HepG2 (cell line): ENCODE results near the gene CIAO3. TPM values are rescaled to one million over a fixed set of nuclear protein-coding genes. Genes with fewer than 3 reads are reported as not detected.

Source experiments
- BRD4 ChIP-seq: sonication (generic); formaldehyde crosslinking; IDR thresholded peaks from 2 replicates; pipeline ENCODE4 v1.4.0; 2020; ENCODE audit warnings: missing genetic modification reagents
- CEBPB ChIP-seq: IDR thresholded peaks from 2 replicates; pipeline ENCODE4 v1.6.1; 2011; ENCODE audit warnings: low read depth, low read length, improper control_type of control experiment, borderline replicate concordance
- JUNB ChIP-seq: sonication (generic); formaldehyde crosslinking; IDR thresholded peaks from 2 replicates; pipeline ENCODE4 v1.8.0; 2022; ENCODE audit warnings: missing genetic modification reagents, mild to moderate bottlenecking, borderline replicate concordance
- KAT8 ChIP-seq: IDR thresholded peaks from 2 replicates; pipeline ENCODE4 v1.6.1; 2016; ENCODE audit warnings: missing genetic modification reagents, missing compliant biosample characterization
- MXI1 ChIP-seq: IDR thresholded peaks from 3 replicates; pipeline ENCODE4 v1.6.1; 2012; ENCODE audit warnings: low read depth, low read length, inconsistent platforms, borderline replicate concordance
- RFX1 ChIP-seq: fragments of 450-650 bp; IDR thresholded peaks from 2 replicates; pipeline ENCODE4 v1.6.1; 2017
- SP1 ChIP-seq, 2 experiments: fragments of 450-650 bp in 1 of 2; sonication (generic) in 1 of 2; formaldehyde crosslinking in 1 of 2; IDR thresholded peaks; 2 replicates each; pipeline versions ENCODE4 v1.4.0 to v1.6.1; 2016 to 2020; ENCODE audit warnings: missing genetic modification reagents in 1 of 2
- SYNCRIP ChIP-seq: fragments of 200-400 bp; formaldehyde crosslinking; IDR thresholded peaks from 2 replicates; pipeline ENCODE4 v1.6.1; 2018; ENCODE audit warnings: mild to moderate bottlenecking, low read depth, low read length; ENCODE audit not compliant: insufficient read depth
- TMF1 ChIP-seq: sonication (generic); formaldehyde crosslinking; IDR thresholded peaks from 2 replicates; pipeline ENCODE4 v1.8.1; 2022; ENCODE audit warnings: low read depth, missing genetic modification reagents
- ZBED4 ChIP-seq: sonication (generic); formaldehyde crosslinking; IDR thresholded peaks from 2 replicates; pipeline ENCODE4 v1.4.0; 2020; ENCODE audit warnings: missing genetic modification reagents, borderline replicate concordance
- ZNF609 ChIP-seq: sonication (generic); formaldehyde crosslinking; IDR thresholded peaks from 2 replicates; pipeline ENCODE4 v1.4.0; 2020; ENCODE audit warnings: mild to moderate bottlenecking, missing genetic modification reagents, borderline replicate concordance
- ZNF646 ChIP-seq: sonication (generic); formaldehyde crosslinking; IDR thresholded peaks from 2 replicates; pipeline ENCODE4 v1.9.0; 2021; ENCODE audit warnings: mild to moderate bottlenecking, missing genetic modification reagents
- ZSCAN29 ChIP-seq: sonication (generic); formaldehyde crosslinking; conservative IDR thresholded peaks from 2 replicates; pipeline ENCODE4 v1.4.0; 2020; ENCODE audit warnings: mild to moderate bottlenecking, missing genetic modification reagents
- polyA plus RNA-seq, 8 experiments: library from polyadenylated mRNA; depleted of rRNA in 3 of 8; stranded (reverse) in 7 of 8; unstranded in 1 of 8; fragments of >200 nt; fragmentation: Illumina TruSeq in 4 of 8; extraction: Trizol in 4 of 8; gene quantifications; 2 replicates each; pipeline versions ENCODE4 v1.2.1 to v1.2.3, GENCODE V29; 2011 to 2016; ENCODE audit warnings: low read depth in 4 of 8, missing spikeins in 1 of 8, mixed read lengths in 1 of 8; ENCODE audit not compliant: insufficient read depth in 1 of 8
- total RNA-seq, 5 experiments: library from RNA; depleted of rRNA; stranded (reverse); fragments of >200 nt; fragmentation: Illumina TruSeq; extraction: Trizol; gene quantifications; 2 replicates each; pipeline ENCODE4 v1.2.3, GENCODE V29; 2016; ENCODE audit warnings: low read depth in 1 of 5

Gene CIAO3
- total and polyA plus RNA-seq, 2 of the 13 experiments (the other 11 are each of a cell fraction or from before 2014, with no cell fraction given) = 21.7 to 25.0 TPM

- TF ChIP-seq ZNF609 = no peak
- peak; percentile 95 for TF ChIP-seq RFX1
- no peak for TF ChIP-seq BRD4 (CRISPR knock-in tag)
- TF ChIP-seq JUNB (CRISPR knock-in tag) = no peak
- no peak for TF ChIP-seq ZSCAN29
- TF ChIP-seq MXI1 = peak; percentile 99
- no peak for TF ChIP-seq KAT8
- no peak for TF ChIP-seq ZNF646 (CRISPR knock-in tag)
- no peak for TF ChIP-seq SYNCRIP
- no peak for TF ChIP-seq ZBED4
- no peak for TF ChIP-seq SP1 (IDR thresholded peaks at IDR 0.05)
- no peak for TF ChIP-seq SP1 (CRISPR knock-in tag; IDR thresholded peaks at IDR 0.05)
- TF ChIP-seq TMF1 (CRISPR knock-in tag) = no peak
- TF ChIP-seq CEBPB = no peak
Measured at GRCh38 chr16:709566-710499, 31.0 kb downstream of the CIAO3 start (continued).
